KMS-11 (cell line): ENCODE results near the gene SEMA5A.

Experiments
- H2AFZ ChIP-seq: fragments of 200-600 bp; sonication (generic); 2 replicates; pipeline ENCODE4 v1.6.1; 2016; ENCODE audit warnings: antibody characterized with exemption, mixed run types, low read depth
- H3K27ac ChIP-seq: fragments of 200-600 bp; sonication (generic); 2 replicates; pipeline ENCODE4 v1.6.1; 2016; ENCODE audit warnings: mild to moderate bottlenecking, mixed run types
- H3K27me3 ChIP-seq: fragments of 200-600 bp; sonication (generic); 2 replicates; pipeline ENCODE4 v1.6.1; 2017; ENCODE audit warnings: mild to moderate bottlenecking, low read depth, mixed run types, moderate library complexity; ENCODE audit not compliant: insufficient read depth
- H3K36me3 ChIP-seq: fragments of 200-600 bp; sonication (generic); 2 replicates; pipeline ENCODE4 v1.6.1; 2017; ENCODE audit warnings: mild to moderate bottlenecking, mixed run types; ENCODE audit not compliant: insufficient read depth
- H3K4me1 ChIP-seq: fragments of 200-600 bp; sonication (generic); 2 replicates; pipeline ENCODE4 v1.6.1; 2016; ENCODE audit warnings: mild to moderate bottlenecking, low read depth, mixed run types; ENCODE audit not compliant: poor library complexity, severe bottlenecking
- H3K4me2 ChIP-seq: fragments of 200-600 bp; sonication (generic); 2 replicates; pipeline ENCODE4 v1.7.0; 2016; ENCODE audit warnings: mild to moderate bottlenecking, mixed run types
- H3K4me3 ChIP-seq: fragments of 200-600 bp; sonication (generic); IDR thresholded peaks from 2 replicates; pipeline ENCODE4 v1.6.1; 2017; ENCODE audit warnings: low read depth, low read length, mixed read lengths; ENCODE audit not compliant: insufficient read depth
- H3K79me2 ChIP-seq: fragments of 200-600 bp; sonication (generic); 2 replicates; pipeline ENCODE4 v1.6.1; 2016; ENCODE audit warnings: low read depth, mixed run types; ENCODE audit not compliant: insufficient read depth
- H3K9ac ChIP-seq: fragments of 200-600 bp; sonication (generic); 2 replicates; pipeline ENCODE4 v1.6.1; 2016; ENCODE audit warnings: mild to moderate bottlenecking, mixed run types
- H4K20me1 ChIP-seq: fragments of 200-600 bp; sonication (generic); 2 replicates; pipeline ENCODE4 v1.6.1; 2016; ENCODE audit warnings: mild to moderate bottlenecking, mixed run types; ENCODE audit not compliant: insufficient read depth
- CTCF ChIP-seq: fragments of 200-600 bp; sonication (generic); conservative IDR thresholded peaks from 2 replicates; pipeline ENCODE4 v1.6.1; 2017; ENCODE audit warnings: low read depth, mild to moderate bottlenecking, antibody characterized with exemption, low read length, moderate library complexity, mixed read lengths

The SEMA5A gene

GRCh38 chr5:9529041-9529480, 16.8 kb downstream of the SEMA5A start:
- no peak overlapping the region for H2AFZ ChIP-seq
- H3K79me2 ChIP-seq = no peaks in the 10 kb centered on the region
- H3K9ac ChIP-seq = no peak overlapping the region
- H3K27me3 ChIP-seq = no peaks in the 10 kb centered on the region
- no peak for TF ChIP-seq CTCF
- H3K36me3 ChIP-seq = no peaks in the 10 kb centered on the region
- no peak overlapping the region for H3K4me3 ChIP-seq
- H3K4me1 ChIP-seq = peaks cover 42% of the 10 kb centered on the region
- peak overlapping the region; percentile 22; the same call in 1 of the 2 replicates for H3K27ac ChIP-seq
- no peaks in the 10 kb centered on the region for H4K20me1 ChIP-seq
- H3K4me2 ChIP-seq = peak overlapping the region; percentile 58

- Histone ChIP-seq H4K20me1 (no peaks in the 10 kb centered on the region), H3K79me2 (no peaks in the 10 kb centered on the region), H3K4me3 (no peak overlapping the region), H3K9ac (no peak overlapping the region), H3K36me3 (no peaks in the 10 kb centered on the region), H3K4me1 (peaks cover 18% of the 10 kb centered on the region), H2AFZ (no peak overlapping the region), H3K27me3 (no peaks in the 10 kb centered on the region), H3K27ac (no peak overlapping the region), H3K4me2 (no peak overlapping the region)
- TF ChIP-seq CTCF = no peak
Measured at GRCh38 chr5:9524941-9525340, 20.9 kb downstream of the SEMA5A start.

- Histone ChIP-seq H3K27me3 (no peaks in the 10 kb centered on the region), H2AFZ (no peak overlapping the region), H3K4me3 (no peak overlapping the region), H3K79me2 (no peaks in the 10 kb centered on the region), H3K36me3 (no peaks in the 10 kb centered on the region), H3K4me1 (peaks cover under 1% of the 10 kb centered on the region), H4K20me1 (no peaks in the 10 kb centered on the region), H3K27ac (no peak overlapping the region), H3K4me2 (no peak overlapping the region), H3K9ac (no peak overlapping the region)
- TF ChIP-seq CTCF = no peak
Measured at GRCh38 chr5:9523090-9523823, 22.6 kb downstream of the SEMA5A start.

- Histone ChIP-seq H3K4me2 (no peak overlapping the region), H3K27ac (no peak overlapping the region), H3K36me3 (no peaks in the 10 kb centered on the region), H3K4me3 (no peak overlapping the region), H3K79me2 (no peaks in the 10 kb centered on the region), H3K4me1 (no peaks in the 10 kb centered on the region), H3K9ac (no peak overlapping the region), H2AFZ (no peak overlapping the region), H3K27me3 (no peaks in the 10 kb centered on the region), H4K20me1 (no peaks in the 10 kb centered on the region)
- TF ChIP-seq CTCF = no peak
Measured at GRCh38 chr5:9519537-9519936, 26.3 kb downstream of the SEMA5A start.
